ENCODE results near the gene TMEM79.
A peak's percentile ranks its signal among the peaks of the same experiment; 100 is the strongest.
"Not testable (repeated sequence)": the region's sequence is repeated elsewhere in the genome, so short reads cannot be mapped to it uniquely, and the experiment has no call there.

TMEM79 gene

GRCh38 chr1:156308078-156308477 lies 24.0 kb downstream of the TMEM79 start:
- DNase-seq (ENCODE audit: low spot score): no peak

GRCh38 chr1:156310962-156311361 lies 26.8 kb downstream of the TMEM79 start:
- no peak for DNase-seq (ENCODE audit: low spot score)

- no peak for DNase-seq (ENCODE audit: low spot score)
These were observed 32.8 kb downstream of the TMEM79 start for GRCh38 chr1:156316909-156317308.

GRCh38 chr1:156319664-156320063 lies 35.5 kb downstream of the TMEM79 start:
- DNase-seq (ENCODE audit: low spot score): no peak

- no peak for DNase-seq (ENCODE audit: low spot score)
These were observed 36.4 kb downstream of the TMEM79 start for GRCh38 chr1:156320560-156320959.

GRCh38 chr1:156323179-156323578 lies 39.1 kb downstream of the TMEM79 start:
- DNase-seq (ENCODE audit: low spot score): not testable (repeated sequence)

GRCh38 chr1:156336242-156336641 lies 52.1 kb downstream of the TMEM79 start:
- DNase-seq (ENCODE audit: low spot score): peak; percentile 25

- no peak for DNase-seq (ENCODE audit: low spot score)
These were observed 53.1 kb downstream of the TMEM79 start for GRCh38 chr1:156337052-156337887.

- no peak for DNase-seq (ENCODE audit: low spot score)
These were observed 53.7 kb downstream of the TMEM79 start for GRCh38 chr1:156337888-156338179.

- DNase-seq (ENCODE audit: low spot score): peak; percentile 100
These were observed 54.3 kb downstream of the TMEM79 start, which contains the start of the genes CCT3 and TSACC for GRCh38 chr1:156338180-156338976. Gene CCT3, minus strand, starts transcription at chr1:156338292. Its CDS starts 108 bp downstream, at chr1:156338184. Gene TSACC, plus strand, starts transcription at chr1:156338526. Its CDS starts 1,232 bp downstream, at chr1:156339758.

Measured in activated CD4-positive, alpha-beta T cell treated with anti-CD3 and anti-CD28 coated beads, Interleukin-2, Interleukin-4, amounts not matched to agents 100 ng/mL and 50 ng/mL, durations not matched to agents 16 hours and 8 hours (primary cell).